H7 (cell line): ENCODE measurements around the gene RIPK3. TPM values are rescaled to one million over a fixed set of nuclear protein-coding genes. Genes with fewer than 3 reads are reported as not detected.
A peak's percentile ranks its signal among the peaks of the same experiment; 100 is the strongest.

Source experiments
- DNase-seq: peaks from one replicate; pipeline ENCODE4 v3.0.0; 2012
- H3K27me3 ChIP-seq: 2 replicates; pipeline ENCODE4 v1.6.0; 2011; ENCODE audit warnings: mild to moderate bottlenecking, low read length; ENCODE audit not compliant: control insufficient read depth, insufficient read depth
- H3K36me3 ChIP-seq: replicated peaks from 2 replicates; pipeline ENCODE4 v1.5.1; 2011; ENCODE audit warnings: low read length; ENCODE audit not compliant: control insufficient read depth, insufficient read depth
- H3K4me3 ChIP-seq: 2 replicates; pipeline ENCODE4 v1.5.1; 2011; ENCODE audit warnings: low read depth, mild to moderate bottlenecking, control low read depth, low read length, moderate library complexity; ENCODE audit not compliant: insufficient read depth
- total RNA-seq: library from RNA; depleted of rRNA; stranded (reverse); fragments of >200 nt; shearing (Covaris generic); gene quantifications from 2 replicates; pipeline ENCODE4 v1.2.3, GENCODE V29; 2014

Gene RIPK3
- total RNA-seq, 1 experiment from 2014 or later, result not detected

- DNase-seq, result no peak
- H3K4me3 ChIP-seq, result no peak overlapping the region
- H3K36me3 ChIP-seq, result no peaks in the 10 kb centered on the region
- peaks cover 54% of the 10 kb centered on the region for H3K27me3 ChIP-seq
These were observed 4.2 kb upstream of the RIPK3 start for GRCh38 chr14:24343795-24344660.

- peaks cover 63% of the 10 kb centered on the region for H3K27me3 ChIP-seq
- no peaks in the 10 kb centered on the region for H3K36me3 ChIP-seq
- H3K4me3 ChIP-seq, result no peak overlapping the region
- no peak for DNase-seq
These were observed 3.1 kb upstream of the RIPK3 start for GRCh38 chr14:24342889-24343288.

- Histone ChIP-seq H3K4me3 (no peak overlapping the region), H3K36me3 (no peaks in the 10 kb centered on the region), H3K27me3 (peaks cover 78% of the 10 kb centered on the region)
- DNase-seq, result no peak
These were observed 815 bp upstream of the RIPK3 start for GRCh38 chr14:24340606-24341005.

- no peak for DNase-seq
- H3K36me3 ChIP-seq, result no peaks in the 10 kb centered on the region
- peak overlapping the region; percentile 56; the same call in 1 of the 2 replicates for H3K4me3 ChIP-seq
- H3K27me3 ChIP-seq, result peaks cover 87% of the 10 kb centered on the region
These were observed 948 bp downstream of the RIPK3 start for GRCh38 chr14:24338843-24339242.

GRCh38 chr14:24337824-24338175 is 2.0 kb downstream of the RIPK3 start:
- Histone ChIP-seq H3K27me3 (peaks cover 91% of the 10 kb centered on the region), H3K36me3 (no peaks in the 10 kb centered on the region), H3K4me3 (no peak overlapping the region)
- no peak for DNase-seq

- no peak overlapping the region for H3K4me3 ChIP-seq
- no peaks in the 10 kb centered on the region for H3K36me3 ChIP-seq
- no peak for DNase-seq
- peaks cover 94% of the 10 kb centered on the region for H3K27me3 ChIP-seq
These were observed 2.5 kb downstream of the RIPK3 start for GRCh38 chr14:24337144-24337823.

- H3K36me3 ChIP-seq, result no peaks in the 10 kb centered on the region
- no peak overlapping the region; the same call in 1 of the 2 replicates for H3K4me3 ChIP-seq
- DNase-seq, result peak; percentile 51
- H3K27me3 ChIP-seq, result peaks cover 96% of the 10 kb centered on the region
These were observed 4.2 kb downstream of the RIPK3 start for GRCh38 chr14:24335461-24336171.

- Histone ChIP-seq H3K4me3 (peak within 1 kb of the TSS; percentile 57), H3K27me3 (peaks cover 94% of the 10 kb centered on the region), H3K36me3 (no peaks in the 10 kb centered on the region)
- DNase-seq, result peak; percentile 83
These were observed 5.1 kb downstream of the RIPK3 start, which contains the start of gene ADCY4 for GRCh38 chr14:24334431-24335291. TSS of gene ADCY4 (minus strand) at chr14:24335071. CDS start at chr14:24334652, 419 bp downstream.

- peaks cover 79% of the 10 kb centered on the region for H3K27me3 ChIP-seq
- H3K4me3 ChIP-seq, result peak overlapping the region; percentile 45
- peak; percentile 96 for DNase-seq
- H3K36me3 ChIP-seq, result no peaks in the 10 kb centered on the region
These were observed 7.4 kb downstream of the RIPK3 start for GRCh38 chr14:24332268-24332993.

GRCh38 chr14:24331731-24332267 is 8.0 kb downstream of the RIPK3 start:
- Histone ChIP-seq H3K27me3 (peaks cover 72% of the 10 kb centered on the region), H3K36me3 (no peaks in the 10 kb centered on the region), H3K4me3 (peak overlapping the region; percentile 45; the same call in 1 of the 2 replicates)
- DNase-seq, result peak; percentile 57

- Histone ChIP-seq H3K27me3 (peaks cover 65% of the 10 kb centered on the region), H3K4me3 (no peak overlapping the region), H3K36me3 (no peaks in the 10 kb centered on the region)
- no peak for DNase-seq
These were observed 8.7 kb downstream of the RIPK3 start for GRCh38 chr14:24330973-24331674.

- H3K36me3 ChIP-seq, result no peaks in the 10 kb centered on the region
These were observed 10.1 kb downstream of the RIPK3 start for GRCh38 chr14:24329736-24330135.

More at GRCh38 chr14:24329736-24330135, 10.1 kb downstream of the RIPK3 start:
- no peak for DNase-seq
- no peak overlapping the region for H3K4me3 ChIP-seq
- H3K27me3 ChIP-seq, result peaks cover 52% of the 10 kb centered on the region
